ENCODE measurements around the gene ABCD3.

DNA sequence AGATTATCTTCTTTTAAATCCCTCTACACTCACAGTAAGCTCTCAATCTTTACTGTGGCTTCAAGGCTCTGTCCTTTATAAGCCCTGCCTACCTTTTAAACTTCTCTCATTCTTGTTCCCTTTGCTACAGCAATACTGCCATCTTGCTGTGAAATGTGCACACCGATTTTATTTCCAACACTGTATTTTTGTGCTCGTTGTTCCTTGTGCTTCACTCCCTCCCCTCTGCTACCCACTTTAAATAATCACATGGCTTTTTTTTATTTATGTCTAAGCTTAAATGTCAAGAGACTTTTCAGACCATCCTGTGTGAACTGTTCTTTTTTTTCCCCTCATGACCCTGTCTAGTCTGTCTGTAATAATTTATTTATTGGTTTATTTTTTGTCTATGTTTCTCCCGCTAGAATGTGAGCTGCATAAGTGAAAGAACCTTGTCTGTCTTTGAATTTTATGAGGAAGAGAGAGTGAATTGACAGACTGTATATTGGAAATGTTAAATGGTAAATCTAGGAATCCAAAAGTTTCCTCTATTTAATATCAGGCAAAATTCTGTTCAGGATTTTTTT, 45.7 kb downstream of the ABCD3 start:
- TF ChIP-seq POU2F2 (IDR thresholded peaks at IDR 0.05; ENCODE audit: low read depth, low read length) (no peak), POLR2AphosphoS5 (IDR thresholded peaks at IDR 0.05; ENCODE audit: low read depth, low read length) (no peak)

Measured in GM12891 (cell line).